HEK293 (cell line): Measurements from ENCODE around the gene HMG20A.

Experiments
- YY1 ChIP-seq: fragments of 450-650 bp; formaldehyde crosslinking; IDR thresholded peaks from 2 replicates; pipeline ENCODE4 v1.5.1; 2018; ENCODE audit warnings: missing biosample characterization, missing genetic modification characterization
- ZEB2 ChIP-seq: fragments of 450-650 bp; formaldehyde crosslinking; IDR thresholded peaks from 2 replicates; pipeline ENCODE4 v1.5.1; 2016; ENCODE audit warnings: missing biosample characterization, missing genetic modification characterization
- ZNF24 ChIP-seq: fragments of 450-650 bp; formaldehyde crosslinking; IDR thresholded peaks from 2 replicates; pipeline ENCODE4 v1.5.1; 2016; ENCODE audit warnings: missing biosample characterization, missing genetic modification characterization
- ZNF274 ChIP-seq, 2 experiments: fragments of 200-500 bp in 1 of 2; fragments of 450-650 bp in 1 of 2; sonication (Bioruptor generic) in 1 of 2; formaldehyde crosslinking in 1 of 2; IDR thresholded peaks; 2 replicates each; pipeline versions ENCODE4 v1.5.1 to v1.6.1; 2014 to 2016; ENCODE audit warnings: borderline replicate concordance in 1 of 2, inconsistent platforms in 1 of 2, low read length in 1 of 2, missing biosample characterization in 1 of 2, missing genetic modification characterization in 1 of 2
- ZNF426 ChIP-seq: fragments of 450-650 bp; formaldehyde crosslinking; IDR thresholded peaks from 2 replicates; pipeline ENCODE4 v1.5.1; 2017; ENCODE audit warnings: missing biosample characterization, missing genetic modification characterization, mild to moderate bottlenecking, inconsistent platforms, moderate library complexity
- ZNF544 ChIP-seq: fragments of 450-650 bp; formaldehyde crosslinking; IDR thresholded peaks from 2 replicates; pipeline ENCODE4 v1.5.0; 2017; ENCODE audit warnings: missing biosample characterization, missing genetic modification characterization
- ZNF585B ChIP-seq: fragments of 450-650 bp; formaldehyde crosslinking; IDR thresholded peaks from 2 replicates; pipeline ENCODE4 v1.5.1; 2016; ENCODE audit warnings: missing biosample characterization, missing genetic modification characterization
- ZSCAN30 ChIP-seq: fragments of 450-650 bp; IDR thresholded peaks from 2 replicates; pipeline ENCODE4 v1.5.1; 2018; ENCODE audit warnings: missing biosample characterization, mild to moderate bottlenecking, missing genetic modification characterization, moderate library complexity
- TF ChIP-seq, protein P1 (sequence below): fragments of 450-650 bp; formaldehyde crosslinking; IDR thresholded peaks from 2 replicates; pipeline ENCODE4 v1.5.1; 2016; ENCODE audit warnings: missing biosample characterization, missing genetic modification characterization
- TF ChIP-seq, protein P2 (sequence below): fragments of 450-650 bp; formaldehyde crosslinking; IDR thresholded peaks from 2 replicates; pipeline ENCODE4 v1.5.1; 2016; ENCODE audit warnings: missing biosample characterization, missing genetic modification characterization
- TF ChIP-seq, protein P3 (sequence below): fragments of 450-650 bp; formaldehyde crosslinking; IDR thresholded peaks from 2 replicates; pipeline ENCODE4 v1.5.1; 2016; ENCODE audit warnings: missing biosample characterization, missing genetic modification characterization, low read depth
- TF ChIP-seq, protein P4 (sequence below): fragments of 450-650 bp; formaldehyde crosslinking; IDR thresholded peaks from 2 replicates; pipeline ENCODE4 v1.5.1; 2016; ENCODE audit warnings: missing biosample characterization, missing genetic modification characterization
- TF ChIP-seq, protein P5 (sequence below): fragments of 450-650 bp; formaldehyde crosslinking; IDR thresholded peaks from 2 replicates; pipeline ENCODE4 v1.5.1; 2017; ENCODE audit warnings: missing biosample characterization, missing genetic modification characterization

DNA sequence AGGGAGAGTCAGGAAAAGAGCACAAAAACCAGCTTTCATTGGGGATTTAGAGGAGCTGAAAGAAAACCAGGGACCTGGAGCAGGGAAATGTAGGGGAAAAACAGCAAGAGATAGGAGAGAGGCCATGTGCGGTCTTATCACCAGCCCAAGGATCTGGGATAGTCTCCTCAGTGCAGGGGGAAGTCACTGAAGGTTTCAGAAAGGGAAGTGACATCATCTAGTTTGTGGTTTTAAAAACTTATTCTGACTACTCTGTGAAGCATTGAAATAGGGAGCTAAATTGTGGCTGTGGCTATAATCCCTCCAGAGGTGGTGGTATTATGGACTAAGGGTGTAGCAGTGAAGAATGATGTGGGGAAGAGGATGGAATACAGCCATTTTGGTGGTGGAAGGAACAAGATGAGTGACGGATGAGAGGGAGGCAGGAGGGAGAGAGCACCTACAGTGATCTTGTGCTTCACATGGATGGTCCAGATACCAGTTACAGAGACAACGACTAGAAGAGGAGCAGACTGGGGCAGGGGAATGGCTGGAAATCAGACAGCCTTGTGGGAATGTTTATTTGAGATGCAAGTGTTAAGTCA, 72.7 kb downstream of the HMG20A start:
- TF ChIP-seq, protein P1, sequence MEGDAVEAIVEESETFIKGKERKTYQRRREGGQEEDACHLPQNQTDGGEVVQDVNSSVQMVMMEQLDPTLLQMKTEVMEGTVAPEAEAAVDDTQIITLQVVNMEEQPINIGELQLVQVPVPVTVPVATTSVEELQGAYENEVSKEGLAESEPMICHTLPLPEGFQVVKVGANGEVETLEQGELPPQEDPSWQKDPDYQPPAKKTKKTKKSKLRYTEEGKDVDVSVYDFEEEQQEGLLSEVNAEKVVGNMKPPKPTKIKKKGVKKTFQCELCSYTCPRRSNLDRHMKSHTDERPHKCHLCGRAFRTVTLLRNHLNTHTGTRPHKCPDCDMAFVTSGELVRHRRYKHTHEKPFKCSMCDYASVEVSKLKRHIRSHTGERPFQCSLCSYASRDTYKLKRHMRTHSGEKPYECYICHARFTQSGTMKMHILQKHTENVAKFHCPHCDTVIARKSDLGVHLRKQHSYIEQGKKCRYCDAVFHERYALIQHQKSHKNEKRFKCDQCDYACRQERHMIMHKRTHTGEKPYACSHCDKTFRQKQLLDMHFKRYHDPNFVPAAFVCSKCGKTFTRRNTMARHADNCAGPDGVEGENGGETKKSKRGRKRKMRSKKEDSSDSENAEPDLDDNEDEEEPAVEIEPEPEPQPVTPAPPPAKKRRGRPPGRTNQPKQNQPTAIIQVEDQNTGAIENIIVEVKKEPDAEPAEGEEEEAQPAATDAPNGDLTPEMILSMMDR (tag by site-specific recombination) = no peak
- no peak for TF ChIP-seq ZNF274 (IDR thresholded peaks at IDR 0.05; ENCODE audit: low read length)
- TF ChIP-seq ZNF274 (tag by site-specific recombination; IDR thresholded peaks at IDR 0.05; ENCODE audit: borderline replicate concordance) = no peak
- TF ChIP-seq ZNF426 (tag by site-specific recombination) = no peak
- TF ChIP-seq, protein P2, sequence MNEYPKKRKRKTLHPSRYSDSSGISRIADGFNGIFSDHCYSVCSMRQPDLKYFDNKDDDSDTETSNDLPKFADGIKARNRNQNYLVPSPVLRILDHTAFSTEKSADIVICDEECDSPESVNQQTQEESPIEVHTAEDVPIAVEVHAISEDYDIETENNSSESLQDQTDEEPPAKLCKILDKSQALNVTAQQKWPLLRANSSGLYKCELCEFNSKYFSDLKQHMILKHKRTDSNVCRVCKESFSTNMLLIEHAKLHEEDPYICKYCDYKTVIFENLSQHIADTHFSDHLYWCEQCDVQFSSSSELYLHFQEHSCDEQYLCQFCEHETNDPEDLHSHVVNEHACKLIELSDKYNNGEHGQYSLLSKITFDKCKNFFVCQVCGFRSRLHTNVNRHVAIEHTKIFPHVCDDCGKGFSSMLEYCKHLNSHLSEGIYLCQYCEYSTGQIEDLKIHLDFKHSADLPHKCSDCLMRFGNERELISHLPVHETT = no peak
- no peak for TF ChIP-seq ZEB2 (tag by site-specific recombination)
- TF ChIP-seq ZSCAN30 (tag by site-specific recombination) = no peak
- TF ChIP-seq, protein P3, sequence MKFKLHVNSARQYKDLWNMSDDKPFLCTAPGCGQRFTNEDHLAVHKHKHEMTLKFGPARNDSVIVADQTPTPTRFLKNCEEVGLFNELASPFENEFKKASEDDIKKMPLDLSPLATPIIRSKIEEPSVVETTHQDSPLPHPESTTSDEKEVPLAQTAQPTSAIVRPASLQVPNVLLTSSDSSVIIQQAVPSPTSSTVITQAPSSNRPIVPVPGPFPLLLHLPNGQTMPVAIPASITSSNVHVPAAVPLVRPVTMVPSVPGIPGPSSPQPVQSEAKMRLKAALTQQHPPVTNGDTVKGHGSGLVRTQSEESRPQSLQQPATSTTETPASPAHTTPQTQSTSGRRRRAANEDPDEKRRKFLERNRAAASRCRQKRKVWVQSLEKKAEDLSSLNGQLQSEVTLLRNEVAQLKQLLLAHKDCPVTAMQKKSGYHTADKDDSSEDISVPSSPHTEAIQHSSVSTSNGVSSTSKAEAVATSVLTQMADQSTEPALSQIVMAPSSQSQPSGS (tag by site-specific recombination) = peak; percentile 45
- TF ChIP-seq, protein P4, sequence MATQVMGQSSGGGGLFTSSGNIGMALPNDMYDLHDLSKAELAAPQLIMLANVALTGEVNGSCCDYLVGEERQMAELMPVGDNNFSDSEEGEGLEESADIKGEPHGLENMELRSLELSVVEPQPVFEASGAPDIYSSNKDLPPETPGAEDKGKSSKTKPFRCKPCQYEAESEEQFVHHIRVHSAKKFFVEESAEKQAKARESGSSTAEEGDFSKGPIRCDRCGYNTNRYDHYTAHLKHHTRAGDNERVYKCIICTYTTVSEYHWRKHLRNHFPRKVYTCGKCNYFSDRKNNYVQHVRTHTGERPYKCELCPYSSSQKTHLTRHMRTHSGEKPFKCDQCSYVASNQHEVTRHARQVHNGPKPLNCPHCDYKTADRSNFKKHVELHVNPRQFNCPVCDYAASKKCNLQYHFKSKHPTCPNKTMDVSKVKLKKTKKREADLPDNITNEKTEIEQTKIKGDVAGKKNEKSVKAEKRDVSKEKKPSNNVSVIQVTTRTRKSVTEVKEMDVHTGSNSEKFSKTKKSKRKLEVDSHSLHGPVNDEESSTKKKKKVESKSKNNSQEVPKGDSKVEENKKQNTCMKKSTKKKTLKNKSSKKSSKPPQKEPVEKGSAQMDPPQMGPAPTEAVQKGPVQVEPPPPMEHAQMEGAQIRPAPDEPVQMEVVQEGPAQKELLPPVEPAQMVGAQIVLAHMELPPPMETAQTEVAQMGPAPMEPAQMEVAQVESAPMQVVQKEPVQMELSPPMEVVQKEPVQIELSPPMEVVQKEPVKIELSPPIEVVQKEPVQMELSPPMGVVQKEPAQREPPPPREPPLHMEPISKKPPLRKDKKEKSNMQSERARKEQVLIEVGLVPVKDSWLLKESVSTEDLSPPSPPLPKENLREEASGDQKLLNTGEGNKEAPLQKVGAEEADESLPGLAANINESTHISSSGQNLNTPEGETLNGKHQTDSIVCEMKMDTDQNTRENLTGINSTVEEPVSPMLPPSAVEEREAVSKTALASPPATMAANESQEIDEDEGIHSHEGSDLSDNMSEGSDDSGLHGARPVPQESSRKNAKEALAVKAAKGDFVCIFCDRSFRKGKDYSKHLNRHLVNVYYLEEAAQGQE = no peak
- no peak for TF ChIP-seq ZNF544
- TF ChIP-seq, protein P5, sequence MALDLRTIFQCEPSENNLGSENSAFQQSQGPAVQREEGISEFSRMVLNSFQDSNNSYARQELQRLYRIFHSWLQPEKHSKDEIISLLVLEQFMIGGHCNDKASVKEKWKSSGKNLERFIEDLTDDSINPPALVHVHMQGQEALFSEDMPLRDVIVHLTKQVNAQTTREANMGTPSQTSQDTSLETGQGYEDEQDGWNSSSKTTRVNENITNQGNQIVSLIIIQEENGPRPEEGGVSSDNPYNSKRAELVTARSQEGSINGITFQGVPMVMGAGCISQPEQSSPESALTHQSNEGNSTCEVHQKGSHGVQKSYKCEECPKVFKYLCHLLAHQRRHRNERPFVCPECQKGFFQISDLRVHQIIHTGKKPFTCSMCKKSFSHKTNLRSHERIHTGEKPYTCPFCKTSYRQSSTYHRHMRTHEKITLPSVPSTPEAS = no peak
- no peak for TF ChIP-seq YY1
- no peak for TF ChIP-seq ZNF24 (tag by site-specific recombination)
- TF ChIP-seq ZNF585B (tag by site-specific recombination) = no peak
